HG02623 (cell line): ENCODE results near the gene RINL.
A peak's percentile ranks its signal among the peaks of the same experiment; 100 is the strongest.

Source experiments
- ATAC-seq: cut with Tn5 transposase; IDR thresholded peaks from one replicate; pipeline ENCODE4 v1.9.1; 2021; ENCODE audit warnings: moderate library complexity; ENCODE audit not compliant: unreplicated experiment

The RINL gene

DNA sequence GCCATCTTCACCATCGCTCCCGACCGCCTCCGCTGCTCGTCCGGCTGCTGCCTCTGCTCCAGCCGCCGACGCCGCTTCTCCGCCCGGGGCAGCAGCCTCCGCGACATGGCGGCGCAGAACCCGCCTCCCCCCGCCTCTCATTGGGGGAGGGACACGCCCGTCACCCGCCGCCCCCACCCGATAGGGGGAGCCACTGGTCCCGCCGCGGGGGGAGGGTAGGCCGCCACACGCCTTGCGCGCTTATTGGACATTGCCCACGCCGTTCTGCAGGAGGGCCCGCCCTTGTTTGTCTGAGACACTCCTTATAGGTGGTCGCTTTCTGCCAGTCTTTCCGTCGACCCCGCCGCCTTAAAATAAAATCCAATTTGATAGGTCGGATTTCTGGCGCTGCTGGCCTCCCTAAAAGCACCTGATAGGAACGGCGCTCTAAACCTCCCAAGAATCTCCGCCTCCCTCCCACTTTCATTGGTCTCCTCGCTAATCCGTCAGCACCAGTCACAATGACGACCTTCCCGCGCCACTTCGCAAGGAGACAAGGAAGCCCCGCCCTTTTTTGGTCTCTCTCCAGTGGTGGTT is 28.1 kb downstream of the RINL start, which contains the start of gene HNRNPL:
Gene HNRNPL, minus strand, starts transcription at position 127 of the 576 bp plus-strand sequence. Its CDS starts 20 bp downstream, at position 107.
- peak; percentile 47 for ATAC-seq

DNA sequence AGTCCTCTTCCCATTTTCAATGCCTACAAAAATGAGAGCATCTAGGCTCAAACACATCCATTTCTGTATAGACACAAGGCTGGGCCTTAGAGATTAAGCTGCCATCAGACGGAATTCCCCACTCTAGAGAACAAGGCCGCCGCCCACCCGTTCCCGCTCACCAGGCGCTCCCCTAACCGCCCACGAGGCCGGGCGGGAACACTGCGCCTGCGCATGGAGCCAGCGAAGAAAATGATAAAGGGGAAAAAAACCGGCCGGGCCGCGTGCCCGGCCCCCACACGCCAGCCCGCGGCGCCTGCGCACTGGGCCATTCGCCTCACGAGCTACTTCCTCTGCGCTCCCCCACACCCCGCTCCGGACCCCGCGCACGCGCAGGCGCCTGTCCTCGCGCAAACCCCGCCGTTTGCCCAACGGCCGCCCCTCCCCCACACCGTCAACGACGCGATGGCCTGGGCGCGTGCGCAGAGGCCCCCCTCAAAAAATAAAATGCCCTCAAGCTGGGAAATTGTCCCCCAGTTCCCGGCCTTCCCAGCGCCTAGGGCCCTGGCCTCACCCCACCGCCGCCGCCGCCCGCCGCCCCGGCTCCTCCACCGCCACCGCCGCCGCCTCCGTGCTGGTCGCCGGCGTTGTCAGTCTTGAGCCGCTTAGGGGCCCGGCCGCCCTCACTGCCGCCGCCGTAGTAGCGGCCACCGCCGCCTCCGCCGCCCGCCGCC is 28.8 kb downstream of the RINL start:
- ATAC-seq: peak; percentile 21

DNA sequence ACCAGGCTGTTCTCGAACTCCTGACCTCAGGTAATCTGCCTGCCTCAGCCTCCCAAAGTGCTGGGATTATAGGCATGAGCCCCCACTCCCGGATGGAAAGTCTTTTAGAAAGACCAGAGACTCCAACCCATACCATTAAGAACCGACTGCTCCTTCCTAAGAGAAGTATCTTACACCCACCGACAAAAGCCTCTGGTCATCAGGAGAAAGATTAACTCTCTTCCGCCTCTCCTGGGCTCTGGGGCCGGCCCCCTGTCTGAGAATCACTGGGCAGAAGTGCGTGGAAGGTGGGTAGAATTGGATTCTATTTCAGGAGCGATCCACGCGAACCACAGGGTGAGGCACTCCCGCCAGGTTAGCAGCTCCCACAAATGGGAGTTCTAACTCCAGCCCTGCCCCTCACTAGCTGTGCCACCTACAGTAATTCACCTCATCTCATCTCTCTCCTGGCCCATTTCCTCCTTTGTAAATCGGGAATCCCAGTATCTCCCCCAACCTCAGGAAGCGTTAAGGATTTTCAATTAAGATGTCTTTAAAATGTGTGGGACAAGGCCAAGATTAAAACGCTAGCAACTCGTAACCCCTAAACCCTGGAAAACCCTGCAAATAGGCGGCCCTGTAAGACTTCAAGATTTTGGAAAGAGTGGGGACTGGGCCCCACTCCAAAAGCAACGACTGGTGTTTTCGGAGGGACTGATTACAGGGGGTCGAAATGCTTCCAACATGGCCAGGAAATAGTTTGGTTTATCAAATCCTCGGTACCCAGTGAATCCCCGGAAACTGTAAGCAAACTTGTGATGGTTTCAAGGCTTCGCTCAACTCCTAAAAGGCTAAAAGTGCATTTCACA is 29.6 kb downstream of the RINL start:
- ATAC-seq: no peak

- no peak for ATAC-seq
Measured at GRCh38 chr19:38846097-38846496, 32.0 kb downstream of the RINL start.

- ATAC-seq: no peak
Measured at GRCh38 chr19:38845374-38846024, 32.6 kb downstream of the RINL start.

DNA sequence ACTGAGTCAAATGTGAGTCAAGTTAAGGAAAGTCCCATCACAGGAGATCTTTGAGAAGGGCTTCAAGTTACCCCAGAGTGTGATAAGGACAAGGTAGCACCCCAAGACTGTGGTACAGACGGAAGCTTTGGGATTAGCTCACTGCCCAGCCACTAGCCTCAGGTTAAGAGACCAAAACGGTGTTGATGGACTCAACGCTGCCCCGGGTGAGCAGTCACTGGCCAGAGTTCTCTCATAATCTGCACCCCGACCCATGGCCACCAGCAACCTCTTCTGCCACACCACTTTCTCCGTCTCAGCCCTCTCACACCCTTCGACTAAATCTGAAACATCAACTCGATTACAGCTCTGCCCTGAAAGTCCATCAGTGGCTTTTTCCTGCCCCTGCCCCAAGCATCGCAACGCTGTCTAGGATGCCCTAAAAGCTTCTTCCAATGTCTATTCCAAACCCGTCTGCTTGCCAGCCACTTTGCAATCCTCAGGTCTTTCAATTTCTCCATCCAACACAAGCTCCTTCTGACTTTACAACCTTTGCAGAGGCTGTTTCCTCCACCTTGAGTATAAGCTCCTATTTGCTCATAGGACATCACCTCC is 33.9 kb downstream of the RINL start:
- ATAC-seq: no peak

DNA sequence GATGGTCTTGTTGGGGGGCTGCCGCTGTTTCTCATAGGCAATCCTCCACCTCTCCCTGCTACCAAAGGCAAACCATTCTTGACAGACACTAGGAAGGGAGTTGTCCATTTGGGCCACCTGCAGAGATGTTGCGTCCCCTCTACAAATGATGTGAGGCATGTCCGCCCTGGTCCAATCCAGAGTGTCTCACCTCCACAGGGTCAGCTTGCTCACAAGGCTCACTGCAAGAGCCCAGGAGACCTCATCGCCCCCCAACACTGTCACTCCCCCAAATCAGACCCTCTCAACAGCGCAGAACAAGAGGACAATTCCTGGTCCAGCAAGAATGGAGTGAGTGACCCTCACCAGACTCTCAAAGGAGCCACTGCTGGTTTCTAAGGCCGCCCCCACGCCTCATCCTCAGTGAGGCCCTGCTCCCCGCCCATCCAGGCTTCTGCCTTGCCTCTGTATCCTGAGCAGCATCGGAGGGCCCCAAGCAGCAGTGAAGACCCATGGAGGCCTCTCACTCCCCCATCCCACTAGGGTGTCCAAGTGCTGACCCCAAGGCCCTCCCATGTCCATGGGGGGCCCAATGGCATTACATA is 34.8 kb downstream of the RINL start:
- ATAC-seq: no peak

DNA sequence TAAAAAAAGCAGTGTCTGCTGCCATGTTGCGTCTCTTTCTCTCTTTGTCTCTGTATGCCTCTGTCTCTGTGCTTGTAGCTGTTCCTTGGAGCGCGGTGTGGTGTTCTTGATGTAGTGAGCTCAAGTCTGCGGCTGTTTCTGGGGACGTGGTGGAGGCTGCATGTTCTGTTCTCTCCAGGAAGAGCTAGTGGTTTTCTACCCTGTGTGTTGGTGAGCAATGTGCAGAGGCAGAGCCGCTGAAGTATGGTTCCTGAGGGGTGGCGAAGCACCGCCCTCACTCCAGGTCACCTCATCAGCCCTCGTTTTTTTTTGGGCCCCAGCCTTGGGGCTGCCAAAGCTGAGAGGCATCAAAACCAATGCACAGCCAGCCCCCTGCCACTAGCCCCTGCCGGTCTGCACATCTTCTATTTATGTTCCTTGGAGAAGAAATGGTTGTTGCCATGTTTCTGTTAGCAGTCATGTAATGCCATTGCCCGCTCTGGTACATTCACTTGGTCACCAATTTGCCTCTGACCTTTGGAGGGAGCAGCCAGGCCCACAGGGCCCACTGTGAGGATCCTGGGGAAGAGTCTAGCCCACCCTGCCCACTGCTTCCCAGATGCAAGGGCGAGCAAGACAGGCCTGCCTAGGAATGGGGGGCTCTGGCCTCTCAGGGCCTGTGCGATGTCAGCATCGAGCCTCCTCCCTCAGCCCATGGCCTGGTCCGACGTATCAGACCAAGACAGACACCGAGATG is 35.5 kb downstream of the RINL start:
- no peak for ATAC-seq

GRCh38 chr19:38841787-38842438 is 36.2 kb downstream of the RINL start:
- ATAC-seq: no peak

DNA sequence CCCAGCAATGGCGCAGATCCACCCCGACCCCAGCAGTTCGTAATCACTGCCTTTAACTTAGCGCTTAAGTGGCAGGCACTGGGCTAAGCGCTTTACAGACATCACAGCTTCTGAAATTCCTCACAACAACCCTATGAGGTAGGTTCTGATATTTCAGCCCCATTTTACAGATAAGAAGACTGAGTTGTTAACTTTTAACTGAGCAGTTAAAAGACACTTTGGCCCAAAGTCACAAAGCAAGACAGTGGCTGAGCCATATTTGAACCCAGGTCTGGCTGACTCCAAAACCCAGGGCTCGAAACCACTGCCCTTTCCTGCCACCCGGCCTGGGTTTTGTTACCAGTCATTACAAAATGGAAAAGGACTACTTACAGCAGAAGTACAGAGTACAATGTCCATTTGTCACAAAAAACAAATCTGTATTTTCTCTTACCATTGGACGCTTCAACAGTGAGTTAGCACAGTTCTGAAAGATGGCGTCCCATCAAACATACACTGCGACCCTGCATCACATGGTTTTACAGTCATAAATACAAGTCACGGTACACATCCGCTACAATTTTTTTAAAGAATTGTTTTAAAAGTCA is 36.8 kb downstream of the RINL start:
- no peak for ATAC-seq

- ATAC-seq: no peak
Measured at GRCh38 chr19:38840583-38840968, 37.5 kb downstream of the RINL start.

- no peak for ATAC-seq
Measured at GRCh38 chr19:38839816-38840582, 38.1 kb downstream of the RINL start.

GRCh38 chr19:38838986-38839761 is 38.9 kb downstream of the RINL start:
- ATAC-seq: no peak

GRCh38 chr19:38838208-38838985 is 39.7 kb downstream of the RINL start:
- no peak for ATAC-seq

DNA sequence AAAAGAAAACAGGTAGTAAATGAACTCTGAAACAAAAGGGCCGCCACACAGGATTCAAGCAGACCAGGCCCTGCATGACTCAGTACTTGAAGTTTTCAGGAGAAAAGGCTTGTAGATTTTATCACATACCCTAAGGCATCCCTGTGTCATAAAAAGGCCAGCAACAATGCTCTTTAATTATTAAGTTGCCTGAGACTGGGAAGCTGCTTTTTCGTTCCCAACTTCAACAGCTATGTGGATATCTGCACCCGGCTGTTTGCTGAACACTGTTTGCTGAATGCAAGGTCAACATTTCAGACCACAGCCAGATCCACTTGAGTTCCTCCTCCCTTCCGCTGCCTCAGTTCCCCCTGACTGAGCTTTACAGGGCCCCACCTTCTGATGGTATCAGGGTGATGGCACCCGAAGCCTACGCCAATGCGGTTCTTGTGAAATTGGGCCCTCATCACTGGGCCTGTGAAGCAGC is 40.4 kb downstream of the RINL start:
- ATAC-seq: no peak

DNA sequence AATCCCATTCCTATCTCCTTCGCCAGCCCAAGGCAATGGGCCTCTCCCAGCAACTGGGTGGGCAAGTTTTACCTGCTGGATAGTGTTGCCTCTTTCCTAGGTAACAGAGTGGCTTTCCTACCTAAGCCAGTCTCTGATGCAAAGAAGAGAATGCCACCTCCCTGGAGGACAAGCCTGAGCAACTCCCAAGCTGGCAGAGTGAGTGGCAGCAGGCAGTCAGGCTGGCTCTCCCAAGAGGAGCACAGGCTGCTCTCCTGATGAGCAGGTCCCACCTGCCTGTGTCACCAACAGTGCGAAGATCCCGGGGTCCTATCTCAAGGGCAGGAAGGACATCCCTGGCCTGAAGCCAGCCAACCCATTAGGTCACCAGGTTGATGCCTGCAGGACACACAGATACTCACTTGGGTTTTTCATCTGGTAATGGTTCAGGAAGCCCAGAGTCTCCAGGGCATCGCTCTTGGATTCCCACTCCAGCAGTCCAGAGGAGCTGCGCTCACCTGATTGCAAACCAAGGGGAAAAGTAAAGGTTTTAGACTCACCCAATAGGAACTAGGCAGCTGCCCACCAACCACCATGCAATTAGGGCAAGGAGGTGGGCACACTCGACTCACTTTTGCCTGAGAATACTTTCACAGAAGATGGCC is 41.0 kb downstream of the RINL start:
- no peak for ATAC-seq
